ENCODE data around the gene ABCB8. TPM values are rescaled to one million over a fixed set of nuclear protein-coding genes. Genes with fewer than 3 reads are reported as not detected.

Gene ABCB8
- total and polyA plus RNA-seq, 9 of the 15 experiments (the other 6 are each of a cell fraction or from before 2014, with no cell fraction given) = 7.6 to 106 (median 36.3) TPM

DNA sequence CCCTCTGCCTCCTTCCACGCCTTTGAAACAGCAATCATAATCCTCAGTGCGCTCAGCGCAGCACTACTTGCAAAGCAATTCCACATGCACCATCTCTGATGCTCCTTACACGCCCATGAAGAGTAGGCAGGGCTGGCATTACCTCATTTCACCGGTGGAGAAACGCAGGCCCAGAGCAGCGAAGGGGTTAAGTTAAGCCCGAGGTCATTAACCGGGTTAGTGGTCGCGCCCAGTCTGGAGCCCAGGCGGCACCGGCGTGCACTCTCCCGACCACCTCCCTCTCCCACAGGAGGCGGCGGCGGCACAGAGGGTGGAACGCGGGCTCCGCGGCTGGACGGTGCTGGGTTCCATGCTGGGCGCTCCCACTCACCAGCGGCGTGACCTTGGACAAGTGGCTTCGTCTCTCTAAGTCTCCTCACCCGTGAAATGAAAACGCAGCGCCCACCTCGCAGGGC is 51.8 kb downstream of the ABCB8 start (continued):
- TF ChIP-seq, protein P1, sequence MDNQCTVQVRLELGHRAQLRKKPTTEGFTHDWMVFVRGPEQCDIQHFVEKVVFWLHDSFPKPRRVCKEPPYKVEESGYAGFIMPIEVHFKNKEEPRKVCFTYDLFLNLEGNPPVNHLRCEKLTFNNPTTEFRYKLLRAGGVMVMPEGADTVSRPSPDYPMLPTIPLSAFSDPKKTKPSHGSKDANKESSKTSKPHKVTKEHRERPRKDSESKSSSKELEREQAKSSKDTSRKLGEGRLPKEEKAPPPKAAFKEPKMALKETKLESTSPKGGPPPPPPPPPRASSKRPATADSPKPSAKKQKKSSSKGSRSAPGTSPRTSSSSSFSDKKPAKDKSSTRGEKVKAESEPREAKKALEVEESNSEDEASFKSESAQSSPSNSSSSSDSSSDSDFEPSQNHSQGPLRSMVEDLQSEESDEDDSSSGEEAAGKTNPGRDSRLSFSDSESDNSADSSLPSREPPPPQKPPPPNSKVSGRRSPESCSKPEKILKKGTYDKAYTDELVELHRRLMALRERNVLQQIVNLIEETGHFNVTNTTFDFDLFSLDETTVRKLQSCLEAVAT (IDR thresholded peaks at IDR 0.05) = 0 out of 4 replicates have a peak, but pooled peaks of 1 of the 2 experiments have one; percentile 27
- no peak for TF ChIP-seq KLF6 (CRISPR knock-in tag; IDR thresholded peaks at IDR 0.05; ENCODE audit: borderline replicate concordance)
- peak; percentile 14; the same call in 1 of the 2 replicates for TF ChIP-seq CEBPG (CRISPR knock-in tag; IDR thresholded peaks at IDR 0.05)
- no peak for TF ChIP-seq CEBPG (tag; conservative IDR thresholded peaks at IDR 0.05 in 1 of 2, IDR thresholded peaks at IDR 0.05 in 1 of 2)
- TF ChIP-seq ARID1B (IDR thresholded peaks at IDR 0.05) = peak; percentile 44; the same call in 1 of the 2 replicates
- peak; percentile 95 for TF ChIP-seq CHD1 (IDR thresholded peaks at IDR 0.05; ENCODE audit: low read length)
- TF ChIP-seq, protein P2, sequence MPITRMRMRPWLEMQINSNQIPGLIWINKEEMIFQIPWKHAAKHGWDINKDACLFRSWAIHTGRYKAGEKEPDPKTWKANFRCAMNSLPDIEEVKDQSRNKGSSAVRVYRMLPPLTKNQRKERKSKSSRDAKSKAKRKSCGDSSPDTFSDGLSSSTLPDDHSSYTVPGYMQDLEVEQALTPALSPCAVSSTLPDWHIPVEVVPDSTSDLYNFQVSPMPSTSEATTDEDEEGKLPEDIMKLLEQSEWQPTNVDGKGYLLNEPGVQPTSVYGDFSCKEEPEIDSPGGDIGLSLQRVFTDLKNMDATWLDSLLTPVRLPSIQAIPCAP (CRISPR knock-in tag; IDR thresholded peaks at IDR 0.05; ENCODE audit: borderline replicate concordance) = 0 out of 2 replicates have a peak, but pooled peaks have one; percentile 17
- no peak for TF ChIP-seq NFYB (IDR thresholded peaks at IDR 0.05; ENCODE audit: extremely low read depth, insufficient read length)
- TF ChIP-seq SMC3 (conservative IDR thresholded peaks at IDR 0.05; ENCODE audit: insufficient read depth, low read depth, low read length) = no peak
- 0 out of 2 replicates have a peak, but pooled peaks have one; percentile 29 for TF ChIP-seq ZNF589 (CRISPR knock-in tag; IDR thresholded peaks at IDR 0.05; ENCODE audit: low read depth)
- peak; percentile 42 for TF ChIP-seq RBM39 (optimal IDR thresholded peaks at IDR 0.05; ENCODE audit: low read depth, low read length)
- TF ChIP-seq, protein P3, sequence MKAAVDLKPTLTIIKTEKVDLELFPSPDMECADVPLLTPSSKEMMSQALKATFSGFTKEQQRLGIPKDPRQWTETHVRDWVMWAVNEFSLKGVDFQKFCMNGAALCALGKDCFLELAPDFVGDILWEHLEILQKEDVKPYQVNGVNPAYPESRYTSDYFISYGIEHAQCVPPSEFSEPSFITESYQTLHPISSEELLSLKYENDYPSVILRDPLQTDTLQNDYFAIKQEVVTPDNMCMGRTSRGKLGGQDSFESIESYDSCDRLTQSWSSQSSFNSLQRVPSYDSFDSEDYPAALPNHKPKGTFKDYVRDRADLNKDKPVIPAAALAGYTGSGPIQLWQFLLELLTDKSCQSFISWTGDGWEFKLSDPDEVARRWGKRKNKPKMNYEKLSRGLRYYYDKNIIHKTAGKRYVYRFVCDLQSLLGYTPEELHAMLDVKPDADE (conservative IDR thresholded peaks at IDR 0.05; ENCODE audit: control insufficient read depth, low read depth, low read length) = 0 out of 2 replicates have a peak, but pooled peaks have one; percentile 23
- TF ChIP-seq, protein P4, sequence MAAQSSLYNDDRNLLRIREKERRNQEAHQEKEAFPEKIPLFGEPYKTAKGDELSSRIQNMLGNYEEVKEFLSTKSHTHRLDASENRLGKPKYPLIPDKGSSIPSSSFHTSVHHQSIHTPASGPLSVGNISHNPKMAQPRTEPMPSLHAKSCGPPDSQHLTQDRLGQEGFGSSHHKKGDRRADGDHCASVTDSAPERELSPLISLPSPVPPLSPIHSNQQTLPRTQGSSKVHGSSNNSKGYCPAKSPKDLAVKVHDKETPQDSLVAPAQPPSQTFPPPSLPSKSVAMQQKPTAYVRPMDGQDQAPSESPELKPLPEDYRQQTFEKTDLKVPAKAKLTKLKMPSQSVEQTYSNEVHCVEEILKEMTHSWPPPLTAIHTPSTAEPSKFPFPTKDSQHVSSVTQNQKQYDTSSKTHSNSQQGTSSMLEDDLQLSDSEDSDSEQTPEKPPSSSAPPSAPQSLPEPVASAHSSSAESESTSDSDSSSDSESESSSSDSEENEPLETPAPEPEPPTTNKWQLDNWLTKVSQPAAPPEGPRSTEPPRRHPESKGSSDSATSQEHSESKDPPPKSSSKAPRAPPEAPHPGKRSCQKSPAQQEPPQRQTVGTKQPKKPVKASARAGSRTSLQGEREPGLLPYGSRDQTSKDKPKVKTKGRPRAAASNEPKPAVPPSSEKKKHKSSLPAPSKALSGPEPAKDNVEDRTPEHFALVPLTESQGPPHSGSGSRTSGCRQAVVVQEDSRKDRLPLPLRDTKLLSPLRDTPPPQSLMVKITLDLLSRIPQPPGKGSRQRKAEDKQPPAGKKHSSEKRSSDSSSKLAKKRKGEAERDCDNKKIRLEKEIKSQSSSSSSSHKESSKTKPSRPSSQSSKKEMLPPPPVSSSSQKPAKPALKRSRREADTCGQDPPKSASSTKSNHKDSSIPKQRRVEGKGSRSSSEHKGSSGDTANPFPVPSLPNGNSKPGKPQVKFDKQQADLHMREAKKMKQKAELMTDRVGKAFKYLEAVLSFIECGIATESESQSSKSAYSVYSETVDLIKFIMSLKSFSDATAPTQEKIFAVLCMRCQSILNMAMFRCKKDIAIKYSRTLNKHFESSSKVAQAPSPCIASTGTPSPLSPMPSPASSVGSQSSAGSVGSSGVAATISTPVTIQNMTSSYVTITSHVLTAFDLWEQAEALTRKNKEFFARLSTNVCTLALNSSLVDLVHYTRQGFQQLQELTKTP (IDR thresholded peaks at IDR 0.05; ENCODE audit: low read depth in 1 of 2, partially characterized antibody in 2 of 2) = no peak
- no peak for TF ChIP-seq MAZ (CRISPR knock-in tag; conservative IDR thresholded peaks at IDR 0.05 in 1 of 2, IDR thresholded peaks at IDR 0.05 in 1 of 2)
- no peak for TF ChIP-seq MYC (IDR thresholded peaks at IDR 0.05; ENCODE audit: low read depth, low read length)
- TF ChIP-seq MYC (CRISPR knock-in tag; IDR thresholded peaks at IDR 0.05; ENCODE audit: borderline replicate concordance, low read depth) = peak; percentile 79; the same call in 1 of the 2 replicates
- peak in 1 of 2 experiments; percentile 2; a peak in 1 of 4 replicates for TF ChIP-seq RAD21 (CRISPR knock-in tag; conservative IDR thresholded peaks at IDR 0.05 in 1 of 2, IDR thresholded peaks at IDR 0.05 in 1 of 2)

Measured in K562 (cell line).